H9 (cell line): ENCODE measurements around the gene POMT2. TPM values are rescaled to one million over a fixed set of nuclear protein-coding genes. Genes with fewer than 3 reads are reported as not detected.

ENCODE experiments used
- DNase-seq: peaks from one replicate; pipeline ENCODE4 v3.0.0-alpha.2; 2017
- H2AFZ ChIP-seq: one replicate; pipeline ENCODE4 v1.6.1; 2013; ENCODE audit warnings: mild to moderate bottlenecking, low read length, control low read depth, moderate library complexity
- H2AK5ac ChIP-seq: 2 replicates; pipeline ENCODE4 v1.6.1; 2013; ENCODE audit warnings: low read length, control low read depth, mixed read lengths; ENCODE audit not compliant: insufficient read length
- H2BK120ac ChIP-seq: one replicate; pipeline ENCODE4 v1.6.1; 2013; ENCODE audit warnings: low read depth, mild to moderate bottlenecking, low read length, control low read depth, inconsistent platforms; ENCODE audit not compliant: poor library complexity, severe bottlenecking
- H2BK12ac ChIP-seq: 2 replicates; pipeline ENCODE4 v1.6.1; 2013; ENCODE audit warnings: low read length, control low read depth, mixed read lengths, low read depth; ENCODE audit not compliant: insufficient read length
- H2BK15ac ChIP-seq: 2 replicates; pipeline ENCODE4 v1.6.1; 2013; ENCODE audit warnings: low read depth, low read length, control low read depth
- H2BK20ac ChIP-seq: one replicate; pipeline ENCODE4 v1.6.1; 2013; ENCODE audit warnings: low read depth, mild to moderate bottlenecking, low read length, control low read depth, inconsistent platforms; ENCODE audit not compliant: poor library complexity, severe bottlenecking
- H2BK5ac ChIP-seq: 2 replicates; pipeline ENCODE4 v1.6.1; 2013; ENCODE audit warnings: low read length, control low read depth, mixed read lengths; ENCODE audit not compliant: insufficient read length
- H3K14ac ChIP-seq: 2 replicates; pipeline ENCODE4 v1.6.1; 2013; ENCODE audit warnings: low read length, control low read depth; ENCODE audit not compliant: insufficient read depth
- H3K18ac ChIP-seq: 2 replicates; pipeline ENCODE4 v1.6.1; 2013; ENCODE audit warnings: low read depth, mild to moderate bottlenecking, mixed read lengths, low read length, control low read depth; ENCODE audit not compliant: insufficient read length
- H3K23ac ChIP-seq: 2 replicates; pipeline ENCODE4 v1.6.1; 2013; ENCODE audit warnings: low read length, control low read depth, mixed read lengths, low read depth; ENCODE audit not compliant: insufficient read length
- H3K23me2 ChIP-seq: 2 replicates; pipeline ENCODE4 v1.6.1; 2013; ENCODE audit warnings: low read depth, mild to moderate bottlenecking, mixed read lengths, low read length, control low read depth; ENCODE audit not compliant: insufficient read length, poor library complexity, severe bottlenecking
- H3K27ac ChIP-seq: 2 replicates; pipeline ENCODE4 v1.5.1; 2013; ENCODE audit warnings: low read length, control low read depth, mixed read lengths, low read depth; ENCODE audit not compliant: insufficient read length
- H3K27me3 ChIP-seq: 2 replicates; pipeline ENCODE4 v1.6.1; 2013; ENCODE audit warnings: low read length, control low read depth, inconsistent platforms; ENCODE audit not compliant: insufficient read depth
- H3K4ac ChIP-seq: 2 replicates; pipeline ENCODE4 v1.6.1; 2013; ENCODE audit warnings: low read depth, mild to moderate bottlenecking, control low read depth, inconsistent platforms, low read length, moderate library complexity
- H3K4me1 ChIP-seq: 2 replicates; pipeline ENCODE4 v1.6.1; 2013; ENCODE audit warnings: low read length, control low read depth, inconsistent platforms; ENCODE audit not compliant: insufficient read depth
- H3K4me2 ChIP-seq: 2 replicates; pipeline ENCODE4 v1.6.1; 2013; ENCODE audit warnings: low read length, control low read depth, mixed read lengths; ENCODE audit not compliant: insufficient read length, insufficient read depth
- H3K56ac ChIP-seq: 2 replicates; pipeline ENCODE4 v1.6.1; 2013; ENCODE audit warnings: low read depth, mild to moderate bottlenecking, mixed read lengths, low read length, control low read depth; ENCODE audit not compliant: insufficient read length
- H3K79me1 ChIP-seq: 2 replicates; pipeline ENCODE4 v1.6.1; 2013; ENCODE audit warnings: low read depth, mild to moderate bottlenecking, moderate library complexity, low read length, control low read depth, inconsistent platforms; ENCODE audit not compliant: insufficient read depth, poor library complexity, severe bottlenecking
- H3K79me2 ChIP-seq: 2 replicates; pipeline ENCODE4 v1.6.1; 2013; ENCODE audit warnings: low read length, control low read depth, inconsistent platforms; ENCODE audit not compliant: insufficient read depth
- H3K9ac ChIP-seq: 2 replicates; pipeline ENCODE4 v1.6.1; 2013; ENCODE audit warnings: low read length, control low read depth, mixed read lengths; ENCODE audit not compliant: insufficient read length; ENCODE audit errors: extremely low read depth
- H3K9me3 ChIP-seq: one replicate; pipeline ENCODE4 v1.6.1; 2013; ENCODE audit warnings: low read depth, low read length, inconsistent platforms; ENCODE audit not compliant: control insufficient read depth
- H3T11ph ChIP-seq: one replicate; pipeline ENCODE4 v1.6.1; 2013; ENCODE audit warnings: mild to moderate bottlenecking, low read length, control low read depth, inconsistent platforms
- H4K20me1 ChIP-seq: one replicate; pipeline ENCODE4 v1.6.1; 2013; ENCODE audit not compliant: control insufficient read depth, insufficient read length, insufficient read depth
- H4K5ac ChIP-seq: 2 replicates; pipeline ENCODE4 v1.6.1; 2013; ENCODE audit warnings: low read depth, mild to moderate bottlenecking, mixed read lengths, low read length, control low read depth; ENCODE audit not compliant: insufficient read length
- H4K8ac ChIP-seq: replicated peaks from 2 replicates; pipeline ENCODE4 v1.6.1; 2013; ENCODE audit warnings: low read length, control low read depth, mixed read lengths, low read depth; ENCODE audit not compliant: insufficient read length
- H4K91ac ChIP-seq: 2 replicates; pipeline ENCODE4 v1.6.1; 2013; ENCODE audit warnings: low read depth, mild to moderate bottlenecking, moderate library complexity, mixed read lengths, low read length, control low read depth; ENCODE audit not compliant: insufficient read length
- H3K27ac Mint-ChIP-seq, 3 experiments: 2 replicates in 2 of 3; 3 replicates in 1 of 3; pipeline ENCODE4 v1.8.0; 2020 to 2021; ENCODE audit warnings: mixed read lengths in 3 of 3, mild to moderate bottlenecking in 1 of 3, moderate library complexity in 1 of 3
- H3K27me3 Mint-ChIP-seq: 2 replicates; pipeline ENCODE4 v1.8.0; 2021; ENCODE audit warnings: low read depth, mild to moderate bottlenecking, moderate library complexity, mixed read lengths
- H3K36me3 Mint-ChIP-seq, 3 experiments: 2 replicates in 2 of 3; 3 replicates in 1 of 3; pipeline ENCODE4 v1.8.0; 2020 to 2021; ENCODE audit warnings: low read depth in 3 of 3, mixed read lengths in 3 of 3; ENCODE audit not compliant: insufficient read depth in 1 of 3
- H3K4me1 Mint-ChIP-seq, 2 experiments: 2 replicates each; pipeline ENCODE4 v1.8.0; 2020; ENCODE audit warnings: mixed read lengths in 2 of 2
- H3K4me3 Mint-ChIP-seq, 2 experiments: 2 replicates in 1 of 2; 3 replicates in 1 of 2; pipeline ENCODE4 v1.8.0; 2020 to 2021; ENCODE audit warnings: mild to moderate bottlenecking in 2 of 2, mixed read lengths in 2 of 2, moderate library complexity in 1 of 2
- H3K9me3 Mint-ChIP-seq, 2 experiments: 2 replicates in 1 of 2; 3 replicates in 1 of 2; pipeline ENCODE4 v1.8.0; 2020; ENCODE audit warnings: mild to moderate bottlenecking in 2 of 2, mixed read lengths in 2 of 2, moderate library complexity in 1 of 2
- WGBS: extraction: QIAGEN DNeasy Blood & Tissue Kit; methylation state at CpG from one replicate; pipeline ENCODE4 v1.1.7; 2013; ENCODE audit warnings: missing lambda C conversion rate, low lambda C conversion rate, mixed read lengths; ENCODE audit not compliant: insufficient read length; ENCODE audit errors: extremely low coverage; 5-methylcytosine and 5-hydroxymethylcytosine counted together
- total RNA-seq: library from RNA; stranded (reverse); gene quantifications from 2 replicates; pipeline ENCODE4 v1.2.1, GENCODE V29; 2021
- TF ChIP-seq, protein P1 (sequence below): fragments of 200-600 bp; sonication (generic); conservative IDR thresholded peaks from 3 replicates; pipeline ENCODE4 v1.8.0; 2021; ENCODE audit warnings: antibody characterized with exemption, mild to moderate bottlenecking

POMT2 gene
- total RNA-seq, 1 experiment from 2014 or later, result 25.2 TPM

DNA sequence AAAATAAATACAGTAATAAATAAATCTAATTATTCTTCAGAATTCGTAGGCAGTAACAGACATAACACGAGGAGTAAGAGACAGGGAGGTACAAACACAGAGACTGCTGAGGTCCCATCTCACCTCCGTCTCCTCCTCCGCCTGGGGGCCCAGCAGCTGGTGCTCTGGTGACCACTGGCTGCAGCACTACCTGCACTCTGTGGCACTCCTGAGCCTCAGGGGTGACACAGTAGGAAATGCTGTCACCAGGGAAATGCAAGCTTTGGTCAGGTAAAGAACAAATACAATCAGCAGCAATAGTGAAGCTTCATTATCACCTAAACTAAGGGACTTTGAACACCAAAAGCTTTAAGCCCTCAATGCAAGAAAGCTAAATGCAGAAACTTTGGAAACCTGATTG lies 19.7 kb upstream of the POMT2 start:
- no peak overlapping the region for H2BK5ac ChIP-seq
- H3K27me3 ChIP-seq, result no peaks in the 10 kb centered on the region
- Mint-ChIP-seq H3K36me3 (peaks cover 19 to 31% (median 23%) of the 10 kb centered on the region in 3 experiments), H3K4me1 (peaks cover 76 to 85% of the 10 kb centered on the region in 2 experiments), H3K9me3 (no peaks in the 10 kb centered on the region), H3K27ac (peak overlapping the region in 1 of 3 experiments; percentile 63; a peak in 1 of 7 replicates), H3K27me3 (no peaks in the 10 kb centered on the region), H3K4me3 (no peak overlapping the region)
- H3K9me3 ChIP-seq, result no peaks in the 10 kb centered on the region
- H3K4me2 ChIP-seq, result no peak overlapping the region
- H3K56ac ChIP-seq, result no peak overlapping the region
- no peak overlapping the region for H3K23ac ChIP-seq
- H4K8ac ChIP-seq, result no peak overlapping the region
- TF ChIP-seq, protein P1, sequence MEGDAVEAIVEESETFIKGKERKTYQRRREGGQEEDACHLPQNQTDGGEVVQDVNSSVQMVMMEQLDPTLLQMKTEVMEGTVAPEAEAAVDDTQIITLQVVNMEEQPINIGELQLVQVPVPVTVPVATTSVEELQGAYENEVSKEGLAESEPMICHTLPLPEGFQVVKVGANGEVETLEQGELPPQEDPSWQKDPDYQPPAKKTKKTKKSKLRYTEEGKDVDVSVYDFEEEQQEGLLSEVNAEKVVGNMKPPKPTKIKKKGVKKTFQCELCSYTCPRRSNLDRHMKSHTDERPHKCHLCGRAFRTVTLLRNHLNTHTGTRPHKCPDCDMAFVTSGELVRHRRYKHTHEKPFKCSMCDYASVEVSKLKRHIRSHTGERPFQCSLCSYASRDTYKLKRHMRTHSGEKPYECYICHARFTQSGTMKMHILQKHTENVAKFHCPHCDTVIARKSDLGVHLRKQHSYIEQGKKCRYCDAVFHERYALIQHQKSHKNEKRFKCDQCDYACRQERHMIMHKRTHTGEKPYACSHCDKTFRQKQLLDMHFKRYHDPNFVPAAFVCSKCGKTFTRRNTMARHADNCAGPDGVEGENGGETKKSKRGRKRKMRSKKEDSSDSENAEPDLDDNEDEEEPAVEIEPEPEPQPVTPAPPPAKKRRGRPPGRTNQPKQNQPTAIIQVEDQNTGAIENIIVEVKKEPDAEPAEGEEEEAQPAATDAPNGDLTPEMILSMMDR, result no peak
- H2BK120ac ChIP-seq, result no peak overlapping the region
- no peak overlapping the region for H4K5ac ChIP-seq
- H3K23me2 ChIP-seq, result no peaks in the 10 kb centered on the region
- no peak overlapping the region for H2AK5ac ChIP-seq
- no peak for DNase-seq
- no peak overlapping the region for H2BK12ac ChIP-seq
- H3K4ac ChIP-seq, result no peak overlapping the region
- H2BK15ac ChIP-seq, result no peak overlapping the region
- no peak overlapping the region for H4K91ac ChIP-seq
- H3K18ac ChIP-seq, result no peak overlapping the region
- H3K79me2 ChIP-seq, result no peaks in the 10 kb centered on the region
- H3K79me1 ChIP-seq, result no peaks in the 10 kb centered on the region
- no peak overlapping the region for H2AFZ ChIP-seq
- no peak overlapping the region for H3T11ph ChIP-seq
- H4K20me1 ChIP-seq, result no peaks in the 10 kb centered on the region
- H3K14ac ChIP-seq, result no peak overlapping the region; the same call in 1 of the 2 replicates
- H3K27ac ChIP-seq, result no peak overlapping the region
- H2BK20ac ChIP-seq, result no peak overlapping the region
- H3K9ac ChIP-seq, result no peak overlapping the region
- WGBS, result no CpG with 5 or more reads among the region's 4 CpGs
- peaks cover 21% of the 10 kb centered on the region; the same call in 1 of the 2 replicates for H3K4me1 ChIP-seq
